ENCODE results near the gene PADI4. TPM values are rescaled to one million over a fixed set of nuclear protein-coding genes. Genes with fewer than 3 reads are reported as not detected.

PADI4 gene
- total RNA-seq, 1 experiment from 2014 or later: 7.7 TPM

DNA sequence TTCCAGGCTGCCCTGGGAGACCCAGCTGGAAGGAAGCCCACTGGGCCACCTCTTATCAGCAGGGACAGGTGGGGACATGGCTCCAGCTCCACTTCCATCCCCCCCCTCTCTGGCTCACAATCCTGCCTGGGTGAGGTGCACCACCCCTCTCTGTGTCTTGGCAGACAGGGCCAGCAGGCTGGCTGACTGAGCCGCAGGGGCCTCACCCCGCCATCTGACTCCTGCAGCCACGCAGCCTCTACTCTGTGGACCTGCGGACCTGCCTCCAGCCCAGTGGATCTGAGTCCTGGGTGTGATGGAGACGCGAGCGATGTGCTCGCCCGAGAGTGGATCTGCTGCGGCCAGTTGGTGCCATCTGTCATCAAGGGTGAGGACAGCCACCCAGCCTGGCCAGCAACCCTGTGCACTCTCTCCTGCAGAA is 101.4 kb downstream of the PADI4 start:
- POLR2A ChIA-PET (ENCODE audit: unreplicated experiment): no interaction called here
- CTCF ChIA-PET: no interaction called here
- Histone ChIP-seq H3F3A (ENCODE audit: insufficient read depth, low read depth) (peaks cover 16% of the 10 kb centered on the region; the same call in 1 of the 2 replicates), H3K9me2 (ENCODE audit: insufficient read depth) (no peaks in the 10 kb centered on the region), H4K20me1 (ENCODE audit: insufficient read depth) (no peaks in the 10 kb centered on the region), H3K27me3 (ENCODE audit: insufficient read depth, low read depth) (no peaks in the 10 kb centered on the region), H3K4me3 (no peak overlapping the region), H3K9me3 (ENCODE audit: insufficient read depth, low read depth) (no peaks in the 10 kb centered on the region), H3K79me2 (ENCODE audit: low read depth) (no peaks in the 10 kb centered on the region), H3K36me3 (ENCODE audit: low read depth) (peaks cover 3% of the 10 kb centered on the region; the same call in 1 of the 2 replicates), H3K4me2 (no peak overlapping the region), H3K4me1 (replicated peaks; ENCODE audit: insufficient read depth) (no peaks in the 10 kb centered on the region; the same call in none of the 2 replicates), H2AFZ (no peak overlapping the region), H3K27ac (no peak overlapping the region)
- no TSS peak for BruUV-seq (replicated peaks)
- intact Hi-C loops (cut with micrococcal nuclease; ENCODE audit: unreplicated experiment): no loop called here
- no peak for DNase-seq
- TF ChIP-seq, protein P1, sequence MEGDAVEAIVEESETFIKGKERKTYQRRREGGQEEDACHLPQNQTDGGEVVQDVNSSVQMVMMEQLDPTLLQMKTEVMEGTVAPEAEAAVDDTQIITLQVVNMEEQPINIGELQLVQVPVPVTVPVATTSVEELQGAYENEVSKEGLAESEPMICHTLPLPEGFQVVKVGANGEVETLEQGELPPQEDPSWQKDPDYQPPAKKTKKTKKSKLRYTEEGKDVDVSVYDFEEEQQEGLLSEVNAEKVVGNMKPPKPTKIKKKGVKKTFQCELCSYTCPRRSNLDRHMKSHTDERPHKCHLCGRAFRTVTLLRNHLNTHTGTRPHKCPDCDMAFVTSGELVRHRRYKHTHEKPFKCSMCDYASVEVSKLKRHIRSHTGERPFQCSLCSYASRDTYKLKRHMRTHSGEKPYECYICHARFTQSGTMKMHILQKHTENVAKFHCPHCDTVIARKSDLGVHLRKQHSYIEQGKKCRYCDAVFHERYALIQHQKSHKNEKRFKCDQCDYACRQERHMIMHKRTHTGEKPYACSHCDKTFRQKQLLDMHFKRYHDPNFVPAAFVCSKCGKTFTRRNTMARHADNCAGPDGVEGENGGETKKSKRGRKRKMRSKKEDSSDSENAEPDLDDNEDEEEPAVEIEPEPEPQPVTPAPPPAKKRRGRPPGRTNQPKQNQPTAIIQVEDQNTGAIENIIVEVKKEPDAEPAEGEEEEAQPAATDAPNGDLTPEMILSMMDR (conservative IDR thresholded peaks at IDR 0.05): no peak
- no peak for TF ChIP-seq EZH2 (IDR thresholded peaks at IDR 0.05; ENCODE audit: low read depth)

DNA sequence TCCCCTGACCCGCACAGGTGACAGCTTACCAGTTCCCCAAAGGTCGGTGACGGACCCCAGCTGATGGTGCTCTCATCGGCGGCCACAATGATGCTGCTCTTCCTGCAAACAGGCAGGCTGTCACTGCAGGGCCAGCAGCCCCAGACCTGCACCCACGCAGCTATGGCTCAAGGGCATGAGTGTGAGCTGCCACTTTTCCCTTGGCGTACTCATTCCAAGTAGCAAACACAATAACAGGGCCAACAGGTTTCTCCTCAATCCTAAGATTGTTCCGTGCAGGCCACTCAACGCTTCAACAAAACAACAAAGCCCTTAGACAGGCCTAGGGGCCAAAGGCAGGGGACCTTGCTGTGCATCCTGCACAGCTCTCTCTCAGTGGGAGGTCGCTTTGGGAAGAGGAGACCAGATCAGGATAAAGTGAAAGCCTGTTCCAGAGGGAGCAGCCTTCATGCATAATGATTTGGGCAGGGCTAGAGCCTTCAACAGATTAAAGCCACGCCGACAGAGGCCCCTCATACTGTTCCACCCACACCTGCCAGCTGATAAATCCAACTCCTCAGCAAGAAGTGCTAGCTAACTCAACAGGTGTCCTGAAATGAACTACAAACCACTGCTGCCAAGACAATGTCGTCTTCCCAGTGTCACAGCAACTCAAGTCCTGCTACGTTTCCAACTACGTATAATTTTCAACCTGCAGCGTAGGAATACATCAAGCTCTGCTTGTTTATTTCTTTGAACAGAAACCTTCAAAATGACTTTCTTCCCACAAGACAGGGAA is 104.3 kb downstream of the PADI4 start:
- Histone ChIP-seq H3K27ac (peak overlapping the region; percentile 6; the same call in 1 of the 2 replicates), H4K20me1 (ENCODE audit: insufficient read depth) (no peaks in the 10 kb centered on the region), H3F3A (ENCODE audit: insufficient read depth, low read depth) (peaks cover 10% of the 10 kb centered on the region; the same call in 1 of the 2 replicates), H3K9me3 (ENCODE audit: insufficient read depth, low read depth) (no peaks in the 10 kb centered on the region), H3K9me2 (ENCODE audit: insufficient read depth) (no peaks in the 10 kb centered on the region), H2AFZ (no peak overlapping the region), H3K4me2 (no peak overlapping the region), H3K4me1 (replicated peaks; ENCODE audit: insufficient read depth) (no peaks in the 10 kb centered on the region; the same call in 1 of the 2 replicates), H3K79me2 (ENCODE audit: low read depth) (no peaks in the 10 kb centered on the region), H3K27me3 (ENCODE audit: insufficient read depth, low read depth) (no peaks in the 10 kb centered on the region), H3K36me3 (ENCODE audit: low read depth) (peaks cover 10% of the 10 kb centered on the region; the same call in 1 of the 2 replicates), H3K4me3 (no peak overlapping the region)
- ChIA-PET CTCF (interaction anchor here (0.5 kb wide), 1 partner anchor 292 kb away, joined by 5 read pairs; no protein-coding TSS in a partner anchor), POLR2A (ENCODE audit: unreplicated experiment) (interaction anchor here (0.6 kb wide), 1 partner anchor 200 kb away, joined by 4 read pairs; no protein-coding TSS in a partner anchor)
- DNase-seq: peak; percentile 67 to 77
- BruUV-seq (replicated peaks): no TSS peak
- TF ChIP-seq EZH2 (IDR thresholded peaks at IDR 0.05; ENCODE audit: low read depth): no peak
- TF ChIP-seq, protein P1 (conservative IDR thresholded peaks at IDR 0.05): no peak
- intact Hi-C loops (cut with micrococcal nuclease; ENCODE audit: unreplicated experiment): loop anchor here (1.0 kb wide), 1 partner anchor 29 kb away; no protein-coding TSS in a partner anchor

Small RNA genes lying within 50 kb of the gene (microRNA-seq; reads per million reads assigned to microRNA genes)
- not detected for gene MIR3972 (ENCODE audit: borderline number of aligned reads, borderline replicate concordance)

Other genes with a start within 250 kb of the PADI4 start
- gene PADI2, start 188.7 kb upstream of the PADI4 start, total RNA-seq (2021): 14.0 and 16.7 TPM in 2 replicates
- gene PADI1, start 103.1 kb upstream of the PADI4 start, total RNA-seq (2021): 27.7 and 28.3 TPM in 2 replicates
- gene PADI3, start 59.1 kb upstream of the PADI4 start, total RNA-seq (2021): 1.1 and 5.0 TPM in 2 replicates
- 0.20 TPM in 1 of 2 replicates, not detected in the other for gene PADI6, start 64.0 kb downstream of the PADI4 start, total RNA-seq (2021)
- 158 and 170 TPM in 2 replicates for gene RCC2, start 131.5 kb downstream of the PADI4 start, total RNA-seq (2021)
- gene ARHGEF10L, start 231.5 kb downstream of the PADI4 start, total RNA-seq (2021): 21.6 and 25.4 TPM in 2 replicates